NOMO-1 treated with DMSO at 0.1 percent for 48 hours (cell line): Measurements from ENCODE around the gene CHST15.
"Not testable (repeated sequence)": the region's sequence is repeated elsewhere in the genome, so short reads cannot be mapped to it uniquely, and the experiment has no call there.

Source experiments
- DNase-seq: peaks from one replicate; lab custom pipeline; 2025; ENCODE audit not compliant: unreplicated experiment; lab: John Stamatoyannopoulos, UW

CHST15 gene

DNA sequence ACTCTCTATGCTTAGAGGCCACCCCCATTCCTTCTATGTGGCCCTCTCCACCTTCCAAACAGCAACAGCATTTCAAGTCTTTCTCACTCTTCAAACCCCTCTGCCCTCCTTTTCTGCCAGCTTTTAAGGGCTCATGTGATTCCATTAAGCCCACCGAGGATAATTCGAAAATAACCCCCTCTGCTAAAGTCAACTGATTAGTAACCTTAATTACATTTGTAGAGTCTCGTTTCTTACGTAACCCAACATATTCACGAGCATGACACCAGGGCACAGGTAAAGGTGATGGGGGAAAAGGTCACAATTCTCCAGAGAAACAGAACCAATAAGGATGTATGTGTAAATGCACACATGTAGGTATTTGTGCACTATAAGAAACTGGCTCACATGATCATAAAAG is 6.7 kb upstream of the CHST15 start:
- no peak for DNase-seq

DNA sequence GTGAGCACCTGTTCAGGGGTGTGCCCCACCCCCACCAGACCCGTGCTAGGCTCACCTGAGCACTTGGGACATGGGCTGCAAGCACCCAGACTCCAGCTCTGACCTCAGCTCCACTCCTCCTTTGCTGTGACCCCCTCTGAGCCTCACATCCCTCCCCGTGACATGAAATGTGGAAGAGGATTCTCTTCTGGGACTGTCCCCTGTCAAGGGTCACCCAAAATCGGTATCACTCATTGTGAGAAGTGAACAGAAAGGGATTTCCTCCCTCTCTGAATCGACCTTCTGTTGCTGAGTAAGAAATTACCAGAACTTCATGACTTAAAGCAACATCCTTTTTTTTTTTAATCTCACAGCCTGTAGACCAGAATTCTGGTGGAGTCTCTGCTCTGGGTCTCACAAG is 6.2 kb upstream of the CHST15 start:
- no peak for DNase-seq

DNA sequence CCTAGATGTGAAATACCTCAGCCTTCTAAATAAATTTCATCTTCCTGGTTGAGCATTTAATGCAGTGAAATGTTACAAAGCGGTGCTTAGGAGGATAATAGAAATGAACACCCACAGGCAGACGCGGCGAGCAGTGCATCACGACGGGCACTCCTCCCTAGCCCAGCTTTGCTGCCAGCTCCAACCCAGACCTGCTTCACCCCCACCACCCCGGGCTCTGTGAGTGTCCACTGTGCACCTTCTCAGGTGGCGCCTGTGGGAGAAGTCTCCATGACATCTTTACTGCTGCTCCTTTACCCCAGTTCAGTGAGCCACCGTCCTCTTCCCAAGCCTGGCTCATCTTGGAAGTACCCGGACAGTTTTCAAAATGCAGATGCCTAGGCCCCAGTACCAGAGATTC is 5.2 kb upstream of the CHST15 start:
- no peak for DNase-seq

DNA sequence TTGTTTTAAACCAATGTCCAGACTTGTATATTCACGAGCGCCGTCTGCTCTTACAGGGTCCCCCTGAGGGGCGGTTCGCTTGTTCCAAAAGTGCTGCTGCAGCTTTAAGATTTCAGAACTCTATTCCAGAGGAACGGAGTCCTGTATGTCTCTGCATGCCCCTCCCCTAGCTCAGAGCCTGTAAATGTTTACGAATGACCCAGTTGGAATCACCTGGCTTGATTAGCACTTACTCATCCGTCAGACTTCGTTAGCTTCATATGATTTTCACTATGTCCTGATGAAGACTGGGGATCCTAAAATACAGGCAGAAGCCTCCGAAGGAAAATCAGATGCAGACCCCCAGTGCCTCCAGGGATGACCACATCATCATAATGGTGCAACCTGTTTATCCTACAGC is 4.5 kb upstream of the CHST15 start:
- DNase-seq, result no peak

DNA sequence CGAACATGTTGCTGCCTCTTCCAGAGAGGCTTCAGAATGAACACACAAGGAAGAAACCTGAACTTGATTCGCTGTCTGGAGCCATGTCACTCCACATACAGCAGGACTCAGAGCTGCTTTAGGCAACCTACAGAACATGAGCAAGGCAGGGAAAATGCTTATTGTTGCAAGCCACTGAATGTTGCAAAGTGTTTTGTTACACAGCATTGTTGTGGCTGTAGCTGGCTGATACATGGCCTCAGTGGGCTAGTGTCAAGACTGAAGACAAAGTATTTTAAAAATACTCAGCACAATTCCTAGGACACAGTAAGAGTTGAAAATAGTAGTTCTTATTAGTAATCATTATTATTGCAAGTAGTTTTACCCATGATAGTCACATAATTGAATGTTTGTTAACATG is 3.1 kb upstream of the CHST15 start:
- no peak for DNase-seq

DNA sequence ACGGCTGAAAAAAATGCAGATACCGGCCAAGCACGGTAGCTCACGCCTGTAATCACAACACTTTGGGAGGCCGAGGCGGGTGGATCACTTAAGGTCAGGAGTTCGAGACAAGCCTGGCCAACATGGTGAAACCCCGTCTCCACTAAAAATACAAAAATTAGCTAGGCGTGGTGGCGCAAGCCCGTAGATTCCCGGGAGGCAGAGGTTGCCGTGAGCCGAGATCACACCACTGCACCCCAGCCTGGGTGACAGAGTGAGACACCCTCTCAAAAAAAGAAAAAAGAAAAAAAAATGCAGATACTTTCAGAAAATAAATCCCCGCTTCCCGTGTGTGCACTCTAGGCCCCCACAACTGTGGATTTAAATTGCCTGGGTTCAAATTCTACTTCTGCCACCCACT is 2.4 kb upstream of the CHST15 start:
- not testable (repeated sequence) for DNase-seq

DNA sequence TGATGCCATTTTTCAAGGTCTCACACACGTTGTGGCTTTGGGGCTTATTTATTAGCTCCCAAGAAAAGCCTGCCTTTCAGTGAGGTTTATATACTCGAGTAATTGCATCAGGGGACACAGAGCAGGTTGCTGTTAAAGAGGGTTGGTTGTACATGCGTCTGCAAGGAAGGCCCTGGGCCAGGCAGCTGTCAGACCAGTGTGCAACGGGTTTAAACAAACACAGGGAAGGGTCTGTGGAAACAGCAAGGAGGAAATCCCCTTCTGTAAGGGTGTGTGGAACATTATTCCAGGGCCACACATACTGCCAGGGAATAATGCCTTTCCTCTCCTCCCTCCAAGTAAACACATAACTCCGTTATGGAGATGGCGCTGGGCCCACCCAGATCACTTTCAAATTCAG is 1.7 kb upstream of the CHST15 start:
- no peak for DNase-seq

DNA sequence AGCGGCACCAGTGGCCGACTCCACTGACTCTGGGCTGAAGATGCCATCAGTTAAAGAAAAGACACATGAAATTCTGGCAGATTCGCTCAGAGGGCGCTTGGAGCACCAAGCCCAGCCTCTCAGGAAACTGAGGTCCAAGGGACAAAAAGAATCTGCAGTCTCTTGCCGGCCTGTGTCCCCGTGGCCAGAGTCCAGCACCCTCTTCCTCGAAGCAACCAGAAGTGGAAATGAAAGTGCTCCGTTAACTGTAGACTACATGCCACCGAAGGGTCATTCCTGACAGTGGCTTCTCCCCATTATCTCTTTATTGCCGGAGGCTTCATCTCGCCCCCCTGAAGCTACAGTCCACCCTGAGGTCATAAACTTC is 1.0 kb upstream of the CHST15 start:
- no peak for DNase-seq

DNA sequence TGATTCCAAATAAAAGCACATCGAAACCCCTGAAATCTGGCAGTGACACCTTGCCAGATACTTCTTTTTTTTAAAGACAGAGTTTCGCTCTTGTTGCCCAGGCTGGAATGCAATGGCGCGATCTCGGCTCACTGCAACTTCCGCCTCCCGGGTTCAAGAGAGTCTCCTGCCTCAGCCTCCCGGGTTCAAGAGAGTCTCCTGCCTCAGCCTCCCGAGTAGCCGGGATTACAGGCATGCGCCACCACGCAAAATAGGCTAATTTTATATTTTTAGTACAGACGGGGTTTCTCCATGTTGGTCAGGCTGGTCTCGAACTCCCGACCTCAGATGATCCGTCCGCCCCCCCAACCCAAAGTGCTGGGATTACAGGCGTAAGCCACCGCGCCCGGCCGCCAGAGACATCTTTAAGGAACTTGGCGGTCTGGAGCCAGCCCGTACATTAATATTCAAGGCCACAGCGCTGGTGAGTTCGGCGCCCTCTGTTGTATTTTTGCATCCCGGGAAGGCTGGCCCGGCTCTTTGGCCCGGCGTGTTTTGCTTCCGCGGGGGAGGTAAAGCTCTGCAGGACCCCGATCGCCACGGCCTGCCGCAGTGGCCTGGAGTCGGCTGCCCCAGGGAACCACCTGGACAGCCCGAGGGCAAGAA is 498 bp upstream of the CHST15 start:
- DNase-seq, result peak; percentile 6

DNA sequence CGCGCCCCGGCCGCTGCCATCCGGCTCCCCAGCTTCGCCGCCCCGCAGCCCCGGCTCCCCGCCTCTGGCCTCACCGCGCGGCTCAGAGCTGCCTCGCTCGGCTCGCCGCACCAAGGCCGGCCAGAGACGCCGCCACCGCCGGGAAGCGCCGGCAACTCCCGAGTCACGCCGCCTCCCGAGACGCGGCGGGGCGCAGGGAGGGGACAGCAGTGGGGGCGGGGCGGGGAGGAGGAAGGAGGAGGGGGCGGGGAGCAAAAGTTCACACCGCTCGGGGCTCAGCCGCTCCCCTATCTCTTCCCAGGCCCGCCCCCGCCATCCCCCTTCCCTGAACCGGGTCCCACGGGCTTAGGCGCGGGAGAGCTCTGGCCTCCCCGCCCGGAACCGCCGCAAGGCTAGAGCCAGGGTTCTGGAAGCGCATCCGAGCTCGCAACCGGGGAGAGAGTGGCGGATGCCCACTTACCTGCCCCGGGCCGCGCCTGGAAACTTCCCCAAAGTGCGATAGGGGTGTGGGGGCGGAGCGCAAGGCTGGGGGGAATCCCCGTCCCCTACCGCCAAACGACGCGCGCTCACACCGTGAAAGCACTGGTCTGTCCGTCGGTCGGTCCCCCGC is 1.0 kb downstream of the CHST15 start:
- DNase-seq, result no peak

DNA sequence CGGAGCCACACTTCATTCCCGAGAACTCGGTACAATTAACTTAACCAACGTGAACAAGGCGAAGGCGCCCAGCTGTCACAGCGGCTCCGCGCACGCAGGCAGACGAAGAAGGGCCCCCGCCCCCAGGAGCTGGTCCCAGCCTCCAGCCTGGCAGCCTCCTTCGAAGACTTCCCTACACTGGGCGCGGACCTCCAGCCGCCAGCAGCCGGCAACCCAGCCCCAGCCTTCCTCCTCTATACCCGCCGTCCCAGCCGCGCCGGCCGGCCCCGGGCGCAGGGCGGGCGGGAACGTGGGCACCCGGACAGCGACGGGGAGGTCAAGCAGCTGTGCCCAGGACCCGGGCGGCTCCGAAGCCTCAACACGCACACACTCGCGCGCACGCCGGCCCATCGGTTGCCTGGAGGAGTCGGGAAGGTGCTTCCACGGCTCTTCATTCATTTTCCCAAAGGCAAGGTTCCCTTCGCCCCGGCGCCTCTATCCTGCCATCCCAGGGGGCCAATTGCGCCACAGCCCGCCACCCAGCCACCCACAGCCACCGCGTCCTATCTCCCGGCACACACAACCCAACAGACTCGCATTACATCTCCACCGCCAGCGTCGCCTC is 1.6 kb downstream of the CHST15 start:
- no peak for DNase-seq

DNA sequence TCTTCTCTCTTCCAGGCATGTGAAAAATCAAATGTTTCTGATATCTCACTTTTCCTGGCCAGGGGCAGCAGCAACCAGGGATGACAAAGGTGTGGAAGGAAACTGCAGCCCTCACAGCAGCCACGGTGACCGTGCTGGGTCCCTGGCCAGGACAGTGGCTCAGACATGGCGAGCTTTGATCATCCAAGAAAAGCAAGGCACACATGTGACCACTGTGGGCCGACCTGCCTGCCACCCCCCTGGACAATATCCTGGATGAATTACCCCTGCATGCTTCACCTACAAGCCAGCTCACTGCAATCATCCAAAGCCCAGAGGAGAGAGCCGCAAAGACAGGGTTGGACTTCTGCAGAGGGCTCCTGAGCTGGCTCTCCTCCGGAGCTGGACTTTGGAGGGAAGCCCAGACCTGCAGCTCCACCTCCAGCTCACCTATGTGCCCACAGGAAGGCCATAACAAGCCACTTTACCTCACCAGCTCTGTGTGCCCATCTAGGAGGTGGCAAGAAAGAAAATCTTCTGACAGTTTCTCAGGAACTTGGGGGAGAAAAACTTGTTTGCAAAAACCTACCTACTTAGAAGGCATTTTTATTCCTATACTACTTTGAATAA is 2.7 kb downstream of the CHST15 start:
- no peak for DNase-seq

DNA sequence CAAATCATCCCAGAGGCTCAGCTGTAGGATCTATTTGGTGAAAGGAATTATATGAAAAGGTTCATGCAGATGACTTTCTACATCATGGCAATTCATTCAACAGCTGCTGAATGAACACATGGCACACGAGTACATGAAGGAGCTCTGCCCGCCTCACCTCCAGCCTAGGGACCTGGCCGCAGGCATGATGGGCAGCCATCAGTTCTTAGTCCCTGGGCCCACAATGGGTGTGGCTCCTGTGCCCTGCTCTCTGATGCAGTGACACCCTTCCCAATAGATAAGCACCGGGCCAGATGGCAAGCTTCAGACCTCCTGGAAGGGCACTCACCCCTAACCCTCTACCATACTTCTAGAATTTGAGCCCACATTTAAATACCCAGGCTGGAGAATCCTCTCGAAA is 3.5 kb downstream of the CHST15 start:
- DNase-seq, result no peak

DNA sequence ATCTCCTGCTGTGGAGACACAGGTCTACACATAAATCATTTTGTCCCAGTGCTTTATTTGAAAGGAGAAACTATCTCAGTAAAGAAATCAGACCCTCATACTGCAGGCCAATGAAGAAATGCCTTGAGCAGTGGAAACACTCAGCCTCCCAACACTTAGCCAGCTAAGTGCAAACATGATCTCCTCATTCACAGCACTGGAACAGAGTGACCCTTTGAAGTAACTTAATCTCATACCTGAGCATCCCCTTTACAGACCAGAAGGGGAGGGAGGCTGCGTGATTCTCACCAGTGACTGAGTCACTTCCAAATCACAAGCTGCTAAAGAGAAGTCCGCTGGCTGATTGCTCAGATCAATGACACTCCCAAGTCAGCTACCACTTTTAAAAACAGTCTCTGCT is 4.5 kb downstream of the CHST15 start:
- no peak for DNase-seq

DNA sequence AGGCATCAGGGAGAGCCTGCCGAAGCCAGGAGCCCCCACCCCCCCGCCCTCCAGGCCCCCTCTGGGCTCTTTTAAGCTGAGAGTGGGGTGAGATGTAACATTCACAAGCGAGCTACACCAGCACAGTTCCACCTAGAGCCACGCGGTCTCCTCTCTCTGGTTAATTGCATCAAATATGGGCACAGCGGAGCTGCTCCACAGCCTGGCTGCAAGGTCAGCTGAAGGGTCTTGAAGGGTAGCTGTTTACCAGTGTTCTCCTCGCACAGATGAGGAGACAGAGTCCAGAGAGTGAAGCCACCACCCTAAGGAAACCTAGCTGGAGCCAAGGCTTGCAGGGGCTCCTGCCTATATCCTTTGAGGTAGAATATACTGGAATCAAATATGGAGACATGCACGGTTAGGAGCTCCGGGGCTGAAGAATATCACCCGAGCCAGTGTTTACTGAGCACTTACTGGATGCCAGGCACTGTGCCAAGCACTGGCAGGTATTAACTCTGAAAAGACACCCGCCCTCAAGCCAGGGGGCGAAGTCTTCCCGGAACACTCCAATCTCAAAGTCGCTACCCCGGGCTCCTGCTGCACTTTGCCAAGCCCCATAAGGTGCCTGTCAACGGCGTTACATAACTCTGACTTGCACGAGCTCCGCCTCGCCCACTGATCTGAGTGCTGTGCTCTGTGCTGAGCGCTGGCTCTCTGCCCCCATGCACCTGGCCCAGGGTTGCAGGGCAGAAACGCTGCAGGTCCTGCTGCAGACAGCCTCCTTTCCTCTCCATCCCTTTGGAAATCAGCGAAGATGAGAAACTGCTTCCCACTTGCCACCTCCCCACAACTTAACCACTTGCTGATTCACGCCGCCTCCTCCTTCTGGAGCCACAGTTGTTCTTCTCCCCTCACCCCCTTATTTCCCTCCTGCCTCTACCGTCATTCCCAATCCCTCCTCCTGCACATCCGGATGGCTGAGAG is 5.4 kb downstream of the CHST15 start:
- no peak for DNase-seq

DNA sequence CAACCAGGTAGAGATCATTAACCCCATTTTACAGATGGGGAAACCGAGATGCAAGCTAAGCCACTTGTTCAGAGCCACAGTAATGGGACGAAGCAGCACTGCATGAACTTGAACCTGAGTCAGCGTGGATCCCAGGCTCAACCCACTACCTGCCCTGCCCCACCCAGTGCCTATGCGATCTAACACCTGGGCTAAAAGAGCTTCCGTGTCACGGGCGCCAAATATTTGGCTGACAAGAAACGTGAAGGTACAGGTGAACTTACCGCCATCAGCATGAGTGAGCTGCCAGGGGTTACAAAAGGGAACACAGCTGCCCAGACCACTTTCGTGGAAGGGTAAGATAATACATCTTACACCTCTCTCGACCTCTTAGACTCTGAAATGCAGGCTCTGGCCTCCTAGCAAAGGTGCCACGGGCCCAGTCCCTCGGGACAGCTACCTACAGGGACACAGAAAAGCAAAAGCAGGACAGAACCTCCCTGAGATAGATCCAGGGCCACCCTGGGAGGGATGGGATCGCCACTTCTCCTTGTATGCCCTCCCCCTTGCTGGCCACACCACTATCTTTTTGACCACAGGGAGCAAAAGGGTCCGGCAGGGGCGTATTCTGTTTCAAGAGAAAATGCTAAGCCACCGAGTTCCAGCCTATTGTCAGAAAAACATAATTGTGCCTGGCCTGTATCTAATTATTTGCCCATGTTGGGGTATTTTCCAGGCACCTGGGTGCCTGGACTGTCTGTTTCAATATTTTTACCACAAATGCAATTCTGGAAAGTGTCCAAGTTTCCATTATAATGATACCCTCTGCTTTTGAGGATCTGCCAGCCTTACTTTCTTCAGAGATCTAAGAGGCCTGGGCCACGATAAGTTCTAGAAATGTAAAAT is 6.4 kb downstream of the CHST15 start:
- DNase-seq, result no peak

DNA sequence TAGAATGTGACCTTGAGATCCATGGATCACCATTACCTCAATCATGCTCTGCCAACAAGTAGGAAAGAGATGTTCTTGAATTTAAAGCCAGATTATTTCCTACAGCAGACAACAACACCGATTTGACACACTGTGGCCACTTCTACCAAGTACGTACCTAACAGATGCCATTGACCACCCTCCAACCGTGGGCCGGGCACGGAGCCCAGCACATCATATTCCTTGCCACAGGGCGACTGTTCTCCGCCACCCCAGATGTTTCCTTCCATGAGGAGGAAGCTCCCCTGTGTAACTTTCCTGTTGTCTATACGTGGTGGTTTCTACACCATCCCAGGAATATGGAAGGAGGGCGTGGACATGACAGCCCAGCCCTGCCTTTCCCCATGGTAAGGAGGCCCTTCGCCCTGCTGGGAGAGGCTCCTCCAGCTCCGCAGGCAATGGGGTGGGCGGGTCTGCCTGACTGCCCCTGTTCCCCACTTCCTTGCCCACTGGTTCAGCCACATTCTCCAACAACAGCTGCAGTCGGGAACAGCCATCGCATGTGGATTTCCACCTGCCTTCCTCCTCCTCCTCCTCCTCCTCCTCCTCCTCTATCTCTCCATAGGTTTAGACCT is 7.2 kb downstream of the CHST15 start:
- DNase-seq, result no peak

DNA sequence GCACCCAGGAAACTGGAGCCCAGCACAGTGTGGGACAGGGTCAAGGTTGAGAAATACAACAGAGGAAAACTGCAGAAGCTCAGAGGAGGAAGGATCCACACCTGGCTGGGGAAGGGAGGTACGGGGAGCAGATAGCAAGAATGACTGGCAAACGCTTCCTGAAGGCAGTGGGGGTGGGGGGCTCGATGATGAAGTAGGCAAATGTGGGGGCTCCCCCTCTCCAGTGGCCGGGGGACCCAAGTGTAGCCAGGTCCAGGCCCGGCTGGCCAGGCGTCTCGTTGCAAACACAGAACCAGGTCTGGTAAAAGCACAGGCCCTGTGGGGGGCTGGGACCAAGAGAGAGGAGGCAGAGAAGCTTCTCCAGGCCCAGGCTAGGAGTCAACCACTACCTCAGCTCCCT is 7.7 kb downstream of the CHST15 start:
- no peak for DNase-seq

DNA sequence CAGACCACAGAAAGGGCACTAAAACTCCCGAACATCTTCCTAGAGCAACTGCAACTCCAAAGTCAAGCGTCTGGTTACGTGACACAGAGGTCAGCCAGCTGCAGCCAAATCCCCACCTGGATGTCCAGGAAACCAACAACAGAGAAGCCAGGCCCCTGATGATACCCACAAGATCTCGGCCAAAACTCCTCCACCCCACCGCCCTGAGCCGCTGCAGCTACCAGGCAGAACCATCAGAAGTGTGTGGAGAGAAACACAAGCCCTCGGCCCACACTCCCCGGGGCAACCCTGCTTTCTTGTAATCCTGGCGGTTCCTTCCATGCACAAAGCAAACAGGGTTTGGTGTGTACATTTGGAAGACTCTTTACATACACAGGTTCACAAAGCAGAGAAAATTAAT is 8.7 kb downstream of the CHST15 start:
- no peak for DNase-seq
